Gastroesophageal sphincter (tissue), 4 donors: ENCODE measurements around the gene ZNF576. TPM values are rescaled to one million over a fixed set of nuclear protein-coding genes. Genes with fewer than 3 reads are reported as not detected.
A peak's percentile ranks its signal among the peaks of the same experiment; 100 is the strongest.

ENCODE experiments used
- ATAC-seq: fragments of 150-250 bp; one replicate; pipeline ENCODE4 v1.9.1; 2016; ENCODE audit warnings: mild to moderate bottlenecking, moderate library complexity
- H3K27ac ChIP-seq, 4 donors: fragments of 200-600 bp; sonication (generic) in 3 of 4; 1 replicate in 3 of 4; 2 replicates in 1 of 4; pipeline ENCODE4 v1.5.1; 2016 to 2019
- H3K27me3 ChIP-seq: fragments of 200-600 bp; sonication (generic); one replicate; pipeline ENCODE4 v1.5.1; 2019
- H3K36me3 ChIP-seq, 2 donors: fragments of 200-600 bp; sonication (generic); one replicate each; pipeline ENCODE4 v1.5.1; 2019; ENCODE audit warnings: control low read depth in 1 of 2
- H3K4me1 ChIP-seq, 3 donors: fragments of 200-600 bp; sonication (generic); 1 replicate in 2 of 3; 2 replicates in 1 of 3; pipeline ENCODE4 v1.5.1; 2016 to 2019; ENCODE audit warnings: control low read depth in 2 of 3
- H3K4me3 ChIP-seq, 2 donors: fragments of 200-600 bp; sonication (generic); one replicate each; pipeline ENCODE4 v1.5.1; 2019; ENCODE audit warnings: mild to moderate bottlenecking in 1 of 2, moderate library complexity in 1 of 2
- H3K9me3 ChIP-seq, 3 donors: fragments of 200-600 bp; sonication (generic); one replicate each; pipeline ENCODE4 v1.5.1; 2017 to 2019; ENCODE audit warnings: control low read depth in 2 of 3
- EP300 ChIP-seq: sonication (generic); formaldehyde crosslinking; IDR thresholded peaks from one replicate; pipeline ENCODE4 v1.6.1; 2017; ENCODE audit warnings: antibody characterized with exemption, mild to moderate bottlenecking
- POLR2A ChIP-seq, 2 donors: fragments of 450-650 bp; IDR thresholded peaks; one replicate each; pipeline ENCODE4 v1.6.1; 2017; ENCODE audit warnings: antibody characterized with exemption in 2 of 2, mild to moderate bottlenecking in 2 of 2, moderate library complexity in 1 of 2
- POLR2AphosphoS5 ChIP-seq: sonication (generic); formaldehyde crosslinking; IDR thresholded peaks from one replicate; pipeline ENCODE4 v1.6.1; 2017; ENCODE audit warnings: antibody characterized with exemption
- WGBS, 2 donors: methylation state at CpG; one replicate each; pipeline ENCODE4 v1.1.5; 2018; ENCODE audit warnings: low coverage in 1 of 2; 5-methylcytosine and 5-hydroxymethylcytosine counted together
- total RNA-seq, 4 donors: library from RNA; depleted of rRNA; stranded (reverse); fragments of >200 nt; gene quantifications; one replicate each; pipeline ENCODE4 v1.1.0, GENCODE V29; 2016
- TF ChIP-seq, protein P1 (sequence below), 4 experiments: fragments of 200-600 bp in 2 of 4; fragments of 450-650 bp in 2 of 4; sonication (generic) in 1 of 4; IDR thresholded peaks; one replicate each; pipeline ENCODE4 v1.5.1; 2017 to 2019; ENCODE audit warnings: antibody characterized with exemption in 4 of 4, mild to moderate bottlenecking in 2 of 4, moderate library complexity in 2 of 4

Gene ZNF576
- total RNA-seq, 4 donors from 2014 or later, result 10.8 to 19.9 (median 14.2) TPM

DNA sequence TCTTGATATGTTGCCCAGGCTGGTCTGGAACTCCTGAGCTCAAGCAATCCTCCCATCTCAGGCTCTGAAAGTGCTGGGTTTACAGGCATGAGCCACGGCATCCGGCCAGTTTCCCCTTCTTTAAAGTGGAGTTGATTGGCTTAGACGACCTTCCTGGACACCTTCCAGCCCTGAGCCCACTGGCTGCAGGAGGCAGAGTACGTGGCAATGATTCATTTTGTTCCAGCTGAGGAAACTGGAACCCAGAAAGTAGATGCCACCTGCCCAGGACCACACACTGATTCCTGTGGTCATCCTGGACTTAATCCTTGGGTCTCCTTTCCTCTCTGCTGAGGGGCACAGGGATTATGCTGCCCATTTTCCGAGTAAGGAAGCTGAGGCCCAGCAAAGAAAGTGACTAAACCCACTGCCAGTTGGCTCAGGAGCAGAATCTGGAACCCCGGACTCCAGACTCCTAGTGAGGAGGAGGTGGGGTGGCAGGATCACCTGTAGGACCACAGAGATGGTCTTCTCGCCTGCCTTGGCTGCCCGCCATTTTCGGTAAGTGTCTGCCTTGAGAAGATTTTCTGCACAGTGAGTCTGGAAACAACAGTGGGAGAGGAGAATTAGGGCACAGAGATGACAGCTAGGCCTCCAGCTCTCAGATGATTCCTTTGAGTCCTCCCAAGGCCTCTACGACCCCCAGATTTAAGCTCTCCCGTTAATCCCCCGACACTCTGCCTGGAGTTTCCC is 21.8 kb upstream of the ZNF576 start:
- H3K4me3 ChIP-seq, result peak overlapping the region; percentile 83 to 99
- H3K27ac ChIP-seq, result peak overlapping the region; percentile 86 to 95 (median 88)
- H3K36me3 ChIP-seq, result peaks cover 0 to 38% of the 10 kb centered on the region in 2 donors
- H3K9me3 ChIP-seq, result no peaks in the 10 kb centered on the region
- ATAC-seq, result no peak
- TF ChIP-seq, protein P1, sequence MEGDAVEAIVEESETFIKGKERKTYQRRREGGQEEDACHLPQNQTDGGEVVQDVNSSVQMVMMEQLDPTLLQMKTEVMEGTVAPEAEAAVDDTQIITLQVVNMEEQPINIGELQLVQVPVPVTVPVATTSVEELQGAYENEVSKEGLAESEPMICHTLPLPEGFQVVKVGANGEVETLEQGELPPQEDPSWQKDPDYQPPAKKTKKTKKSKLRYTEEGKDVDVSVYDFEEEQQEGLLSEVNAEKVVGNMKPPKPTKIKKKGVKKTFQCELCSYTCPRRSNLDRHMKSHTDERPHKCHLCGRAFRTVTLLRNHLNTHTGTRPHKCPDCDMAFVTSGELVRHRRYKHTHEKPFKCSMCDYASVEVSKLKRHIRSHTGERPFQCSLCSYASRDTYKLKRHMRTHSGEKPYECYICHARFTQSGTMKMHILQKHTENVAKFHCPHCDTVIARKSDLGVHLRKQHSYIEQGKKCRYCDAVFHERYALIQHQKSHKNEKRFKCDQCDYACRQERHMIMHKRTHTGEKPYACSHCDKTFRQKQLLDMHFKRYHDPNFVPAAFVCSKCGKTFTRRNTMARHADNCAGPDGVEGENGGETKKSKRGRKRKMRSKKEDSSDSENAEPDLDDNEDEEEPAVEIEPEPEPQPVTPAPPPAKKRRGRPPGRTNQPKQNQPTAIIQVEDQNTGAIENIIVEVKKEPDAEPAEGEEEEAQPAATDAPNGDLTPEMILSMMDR (IDR thresholded peaks at IDR 0.05), result no peak
- TF ChIP-seq EP300 (no peak), POLR2A (IDR thresholded peaks at IDR 0.05) (no peak), POLR2AphosphoS5 (no peak)
- H3K27me3 ChIP-seq, result no peaks in the 10 kb centered on the region
- peaks cover 0 to 37% (median 4%) of the 10 kb centered on the region in 3 donors for H3K4me1 ChIP-seq
- 20 to 26% methylated on average over 10 to 11 of the region's 12 CpGs for WGBS, 2 donors

GRCh38 chr19:43575156-43575950 is 21.0 kb upstream of the ZNF576 start, which contains the start of the genes PINLYP and XRCC1:
Gene PINLYP, plus strand, starts transcription at chr19:43575801. Its CDS starts 1,391 bp downstream, at chr19:43577192.
Gene XRCC1, minus strand, starts transcription at chr19:43575527. Its CDS starts 69 bp downstream, at chr19:43575458.
- H3K4me3 ChIP-seq, result peak within 1 kb of the TSS; percentile 83 to 99
- 0% methylated on average over 10 to 13 of the region's 51 CpGs for WGBS, 2 donors
- TF ChIP-seq EP300 (no peak), POLR2A (IDR thresholded peaks at IDR 0.05) (peak in 1 of 2 donors; percentile 52), POLR2AphosphoS5 (peak; percentile 47)
- TF ChIP-seq, protein P1 (IDR thresholded peaks at IDR 0.05), result peak in 1 of 4 experiments; percentile 9
- H3K36me3 ChIP-seq, result peaks cover 0 to 31% of the 10 kb centered on the region in 2 donors
- peak within 1 kb of the TSS; percentile 86 to 95 (median 88) for H3K27ac ChIP-seq
- H3K4me1 ChIP-seq, result peaks cover 0 to 45% (median 4%) of the 10 kb centered on the region in 3 donors
- peak; percentile 99 for ATAC-seq
- H3K27me3 ChIP-seq, result no peaks in the 10 kb centered on the region
- H3K9me3 ChIP-seq, result no peaks in the 10 kb centered on the region

GRCh38 chr19:43575955-43576878 is 20.2 kb upstream of the ZNF576 start:
- Histone ChIP-seq H3K36me3 (peaks cover 0 to 23% of the 10 kb centered on the region in 2 donors), H3K9me3 (no peaks in the 10 kb centered on the region), H3K4me3 (peak overlapping the region; percentile 83 to 99), H3K27ac (peak overlapping the region; percentile 80 to 88 (median 84)), H3K4me1 (peaks cover 0 to 53% (median 6%) of the 10 kb centered on the region in 3 donors), H3K27me3 (no peaks in the 10 kb centered on the region)
- no peak for TF ChIP-seq POLR2A (IDR thresholded peaks at IDR 0.05)
- TF ChIP-seq, protein P1 (IDR thresholded peaks at IDR 0.05), result no peak
- TF ChIP-seq POLR2AphosphoS5, result no peak
- no peak for TF ChIP-seq EP300
- WGBS, 2 donors, result 59 to 76% methylated on average over 15 to 28 of the region's 37 CpGs
- ATAC-seq, result peak; percentile 1

DNA sequence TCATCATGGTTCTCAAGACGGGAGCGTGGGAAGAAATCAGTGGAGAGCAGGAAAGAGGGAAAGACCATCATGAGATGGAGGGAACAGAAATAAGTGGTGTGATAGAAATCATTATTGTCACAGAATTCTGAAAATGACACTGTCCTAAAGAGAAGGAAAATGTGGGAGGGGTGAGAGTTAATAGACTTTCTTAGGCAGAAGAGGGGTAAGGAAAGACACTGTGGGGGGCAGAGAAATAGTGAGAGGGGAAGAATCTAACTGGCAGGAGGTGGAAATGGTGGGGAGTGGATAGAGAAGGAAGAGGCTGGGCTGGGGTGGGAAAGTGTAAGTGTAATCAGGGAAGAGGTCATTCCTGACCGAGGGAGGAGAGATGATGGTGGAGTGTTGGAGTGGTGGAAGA is 17.6 kb upstream of the ZNF576 start:
- Histone ChIP-seq H3K27ac (no peak overlapping the region), H3K4me3 (no peak overlapping the region), H3K27me3 (no peaks in the 10 kb centered on the region), H3K4me1 (peaks cover 0 to 49% (median 10%) of the 10 kb centered on the region in 3 donors), H3K9me3 (no peaks in the 10 kb centered on the region), H3K36me3 (peaks cover 0 to under 1% of the 10 kb centered on the region in 2 donors)
- no peak for TF ChIP-seq POLR2AphosphoS5
- no peak for TF ChIP-seq POLR2A (IDR thresholded peaks at IDR 0.05)
- WGBS, 2 donors, result 74 to 85% methylated on average over 3 of the region's 3 CpGs
- ATAC-seq, result no peak
